Fibroblast of lung (primary cell): ENCODE results near the gene NDUFAF8. TPM values are rescaled to one million over a fixed set of nuclear protein-coding genes. Genes with fewer than 3 reads are reported as not detected.

Experiments
- DNase-seq, 2 donors: peaks; one replicate each; pipeline versions ENCODE4 v3.0.0 to v3.0.0-alpha.2; 2010; ENCODE audit warnings: low read depth in 2 of 2
- H2AFZ ChIP-seq: 2 replicates; pipeline ENCODE4 v1.5.1; 2012; ENCODE audit warnings: low read length, control low read depth, inconsistent platforms
- H3K27ac ChIP-seq: 2 replicates; pipeline ENCODE4 v1.5.1; 2011; ENCODE audit warnings: low read length, control low read depth; ENCODE audit not compliant: insufficient read depth
- H3K27me3 ChIP-seq: 2 replicates; pipeline ENCODE4 v1.5.1; 2011; ENCODE audit warnings: mild to moderate bottlenecking, low read length; ENCODE audit not compliant: control insufficient read depth, insufficient read depth
- H3K36me3 ChIP-seq: 2 replicates; pipeline ENCODE4 v1.5.1; 2011; ENCODE audit warnings: low read length; ENCODE audit not compliant: control insufficient read depth, insufficient read depth
- H3K4me1 ChIP-seq: 2 replicates; pipeline ENCODE4 v1.5.1; 2011; ENCODE audit warnings: low read length; ENCODE audit not compliant: control insufficient read depth, insufficient read depth; ENCODE audit errors: extremely low read depth
- H3K4me2 ChIP-seq: 2 replicates; pipeline ENCODE4 v1.5.1; 2011; ENCODE audit warnings: low read length, control low read depth; ENCODE audit not compliant: insufficient read depth; ENCODE audit errors: extremely low read depth
- H3K4me3 ChIP-seq, 4 experiments: fragments of 200-600 bp in 1 of 4; sonication (generic) in 1 of 4; replicated peaks in 1 of 4; 2 replicates each; pipeline ENCODE4 v1.5.1; 2011 to 2016; ENCODE audit warnings: low read length in 4 of 4, low read depth in 3 of 4, mild to moderate bottlenecking in 3 of 4, control low read depth in 2 of 4, inconsistent platforms in 1 of 4, mixed read lengths in 1 of 4; ENCODE audit not compliant: insufficient read depth in 1 of 4; ENCODE audit errors: control extremely low read depth in 1 of 4
- H3K79me2 ChIP-seq: 2 replicates; pipeline ENCODE4 v1.5.1; 2012; ENCODE audit warnings: mild to moderate bottlenecking, low read length, inconsistent platforms; ENCODE audit not compliant: control insufficient read depth, insufficient read depth
- H3K9ac ChIP-seq: 2 replicates; pipeline ENCODE4 v1.5.1; 2011; ENCODE audit warnings: mild to moderate bottlenecking, low read length, control low read depth; ENCODE audit not compliant: insufficient read depth
- H3K9me3 ChIP-seq: 2 replicates; pipeline ENCODE4 v1.5.1; 2012; ENCODE audit warnings: low read depth, low read length; ENCODE audit not compliant: control insufficient read depth, insufficient read depth
- H4K20me1 ChIP-seq: 2 replicates; pipeline ENCODE4 v1.5.1; 2011; ENCODE audit warnings: low read length; ENCODE audit not compliant: control insufficient read depth, insufficient read depth; ENCODE audit errors: extremely low read depth
- CTCF ChIP-seq, 2 donors: IDR thresholded peaks in 1 of 2; conservative IDR thresholded peaks in 1 of 2; 1 replicate in 1 of 2; 2 replicates in 1 of 2; pipeline ENCODE4 v1.5.1; 2011 to 2012; ENCODE audit warnings: low read length in 2 of 2, control low read depth in 1 of 2, inconsistent platforms in 1 of 2, low read depth in 1 of 2, mild to moderate bottlenecking in 1 of 2
- EZH2 ChIP-seq: IDR thresholded peaks from 2 replicates; pipeline ENCODE4 v1.5.1; 2012; ENCODE audit warnings: low read length, control low read depth, mild to moderate bottlenecking; ENCODE audit errors: missing control alignments
- polyA plus RNA-seq, 2 donors: library from polyadenylated mRNA; depleted of rRNA in 1 of 2; stranded (reverse) in 1 of 2; unstranded in 1 of 2; fragments of >200 nt; gene quantifications; 2 replicates each; pipeline ENCODE4 v1.2.1, GENCODE V29; 2011 to 2012; ENCODE audit warnings: missing spikeins in 1 of 2
- total RNA-seq: library from RNA; depleted of rRNA; stranded (reverse); fragments of >200 nt; gene quantifications from 2 replicates; pipeline ENCODE4 v1.2.1, GENCODE V29; 2014

Gene NDUFAF8
- total and polyA plus RNA-seq, 2 donors (not counting 1 experiment from before 2014, with no cell fraction given), result 41.9 to 102 TPM

GRCh38 chr17:81246343-81246670 lies 7.2 kb downstream of the NDUFAF8 start:
- Histone ChIP-seq H3K36me3 (peaks cover 15% of the 10 kb centered on the region), H3K4me3 (no peak overlapping the region), H3K4me1 (peaks cover 2% of the 10 kb centered on the region)

DNA sequence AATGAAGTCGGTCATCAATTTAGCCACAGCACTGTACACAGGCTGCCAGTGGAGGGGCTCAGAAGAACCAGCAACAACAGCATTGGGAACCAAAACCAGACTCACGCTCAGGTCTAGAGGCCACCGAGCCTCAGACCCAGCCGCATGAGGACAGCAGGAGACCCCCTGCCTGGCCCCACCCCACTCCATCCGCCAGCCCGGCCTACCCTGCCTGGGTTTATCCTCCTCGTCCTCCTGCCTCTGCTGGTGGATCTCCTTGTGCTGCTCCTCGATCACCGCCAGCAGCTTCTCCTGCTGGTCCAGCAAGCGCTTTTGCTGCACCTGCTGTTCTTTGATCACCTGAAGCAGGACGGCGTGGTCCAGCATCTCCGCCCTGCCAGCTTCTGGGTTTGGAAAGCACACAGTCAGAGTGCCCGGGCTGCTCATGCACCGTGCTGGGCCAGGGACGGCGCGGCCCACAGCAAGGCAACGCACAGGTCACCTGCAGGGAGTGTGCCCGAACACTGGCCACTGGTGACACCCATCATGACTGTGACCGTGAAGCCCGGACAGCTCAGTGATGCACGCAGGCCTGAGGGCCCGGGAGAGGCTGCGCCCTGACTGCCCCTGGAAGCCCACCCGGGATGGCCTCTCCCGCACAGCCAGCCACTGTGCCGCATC lies 7.7 kb downstream of the NDUFAF8 start:
- Histone ChIP-seq H2AFZ (no peak overlapping the region), H3K4me2 (no peak overlapping the region), H3K79me2 (peaks cover under 1% of the 10 kb centered on the region), H3K27ac (no peak overlapping the region), H3K9me3 (no peaks in the 10 kb centered on the region), H3K9ac (no peak overlapping the region), H4K20me1 (no peaks in the 10 kb centered on the region), H3K27me3 (no peaks in the 10 kb centered on the region), H3K4me1 (peaks cover 2% of the 10 kb centered on the region), H3K4me3 (no peak overlapping the region), H3K36me3 (peaks cover 13% of the 10 kb centered on the region)
- TF ChIP-seq EZH2, result no peak
- no peak for TF ChIP-seq CTCF (conservative IDR thresholded peaks at IDR 0.05 in 1 of 2, IDR thresholded peaks at IDR 0.05 in 1 of 2; ENCODE audit: low read depth in 1 of 2, low read length in 2 of 2)
- no peak for DNase-seq

More at GRCh38 chr17:81246343-81246670, 7.2 kb downstream of the NDUFAF8 start:
- Histone ChIP-seq H3K79me2 (peaks cover 4% of the 10 kb centered on the region), H3K4me2 (no peak overlapping the region), H3K27me3 (no peaks in the 10 kb centered on the region), H2AFZ (no peak overlapping the region), H3K9ac (no peak overlapping the region), H3K27ac (no peak overlapping the region), H4K20me1 (no peaks in the 10 kb centered on the region), H3K9me3 (no peaks in the 10 kb centered on the region)
- DNase-seq, result no peak
- TF ChIP-seq EZH2 (no peak), CTCF (conservative IDR thresholded peaks at IDR 0.05 in 1 of 2, IDR thresholded peaks at IDR 0.05 in 1 of 2; ENCODE audit: low read depth in 1 of 2, low read length in 2 of 2) (no peak)

DNA sequence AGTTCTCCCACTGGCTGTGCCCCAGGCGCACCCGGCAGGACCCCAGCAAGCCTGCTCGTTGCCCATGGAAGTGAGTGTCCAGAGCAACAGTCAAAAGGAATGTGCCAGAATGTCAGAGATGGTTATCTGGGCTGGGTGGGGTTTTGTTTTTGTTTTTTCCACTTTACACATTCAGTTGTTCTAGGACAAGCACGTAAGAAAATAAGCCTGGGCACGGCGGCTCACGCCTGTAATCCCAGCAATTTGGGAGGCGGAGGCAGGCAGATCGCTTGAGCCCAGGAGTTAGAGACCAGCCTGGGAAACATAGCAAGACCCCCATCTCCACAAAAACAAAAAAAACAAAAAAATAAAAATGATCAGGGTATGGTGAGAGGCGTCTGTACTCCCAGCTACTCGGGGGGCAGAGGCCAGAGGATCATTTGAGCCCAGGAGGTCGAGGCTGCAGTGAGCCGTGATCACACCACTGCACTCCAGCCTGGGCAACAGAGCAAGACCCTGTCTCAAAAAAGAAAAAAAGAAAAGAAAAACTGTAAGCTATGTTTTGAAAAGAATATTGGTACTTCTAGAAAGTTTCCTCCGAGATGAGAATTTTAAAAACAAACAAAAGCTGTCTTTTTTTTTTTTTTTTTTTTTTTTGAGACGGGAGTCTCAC lies 8.3 kb downstream of the NDUFAF8 start:
- Histone ChIP-seq H3K4me1 (peaks cover 2% of the 10 kb centered on the region), H3K36me3 (peaks cover 11% of the 10 kb centered on the region), H3K27me3 (no peaks in the 10 kb centered on the region)

More for the DNA sequence above, 8.3 kb downstream of the NDUFAF8 start:
- no peaks in the 10 kb centered on the region for H4K20me1 ChIP-seq
- no peaks in the 10 kb centered on the region for H3K79me2 ChIP-seq
- H3K27ac ChIP-seq, result no peak overlapping the region
- no peak overlapping the region for H3K4me2 ChIP-seq
- H3K9ac ChIP-seq, result no peak overlapping the region
- no peak overlapping the region for H2AFZ ChIP-seq
- no peak for TF ChIP-seq CTCF (conservative IDR thresholded peaks at IDR 0.05 in 1 of 2, IDR thresholded peaks at IDR 0.05 in 1 of 2; ENCODE audit: low read depth in 1 of 2, low read length in 2 of 2)
- no peak for TF ChIP-seq EZH2
- no peak overlapping the region for H3K4me3 ChIP-seq
- no peak for DNase-seq
- H3K9me3 ChIP-seq, result no peaks in the 10 kb centered on the region
